ENCODE results near the gene ERG28. TPM values are rescaled to one million over a fixed set of nuclear protein-coding genes. Genes with fewer than 3 reads are reported as not detected.

ERG28 gene
- total and polyA plus RNA-seq, 2 experiments from 2014 or later, result 6.6 to 21.4 TPM

DNA sequence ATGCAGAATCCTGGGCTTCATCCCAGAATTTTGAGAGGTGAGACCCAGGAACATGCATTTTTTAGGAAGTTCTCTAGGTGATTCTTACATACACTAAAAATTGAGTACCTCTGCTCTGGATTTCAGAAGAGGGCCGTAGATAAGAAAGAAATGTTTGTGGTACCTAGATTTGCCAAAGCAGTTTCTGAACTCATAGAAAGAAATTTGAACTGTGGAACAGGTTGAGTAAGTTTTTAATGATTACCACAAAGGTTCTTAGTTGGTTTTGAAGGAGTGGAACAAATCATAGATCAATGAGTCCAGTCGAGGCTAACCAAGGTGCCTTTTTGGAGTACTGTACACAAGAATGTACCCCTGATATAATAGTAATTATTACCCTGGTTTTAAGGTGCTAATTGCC lies 25.2 kb upstream of the ERG28 start:
- Histone ChIP-seq H3K27me3 (replicated peaks; ENCODE audit: insufficient read depth) (no peaks in the 10 kb centered on the region), H3K9me2 (ENCODE audit: insufficient read depth) (no peaks in the 10 kb centered on the region), H2AFZ (no peak overlapping the region), H4K20me1 (ENCODE audit: insufficient read depth) (no peaks in the 10 kb centered on the region), H3K9ac (no peak overlapping the region), H3F3A (ENCODE audit: insufficient read depth) (peaks cover 14% of the 10 kb centered on the region), H3K4me2 (ENCODE audit: unreplicated experiment) (no peak overlapping the region), H3K9me3 (ENCODE audit: low read depth) (no peaks in the 10 kb centered on the region), H3K4me3 (no peak overlapping the region), H3K36me3 (ENCODE audit: low read depth) (peaks cover 12% of the 10 kb centered on the region; the same call in 1 of the 2 replicates), H3K4me1 (ENCODE audit: insufficient read depth) (no peaks in the 10 kb centered on the region), H3K27ac (no peak overlapping the region), H3K79me2 (ENCODE audit: insufficient read depth) (no peaks in the 10 kb centered on the region)
- in situ Hi-C loops (cut with MboI), result no loop called here
- TF ChIP-seq EZH2 (IDR thresholded peaks at IDR 0.05; ENCODE audit: insufficient read depth, poor library complexity, severe bottlenecking) (no peak), EZH2phosphoT487 (IDR thresholded peaks at IDR 0.05; ENCODE audit: insufficient read depth, low read depth) (no peak)
- WGBS, 2 experiments (ENCODE audit: low coverage in 1 of 2, low lambda C conversion rate in 2 of 2, missing lambda C conversion rate in 2 of 2), result 95 to 97% methylated on average over 2 of the region's 2 CpGs
- no peak for DNase-seq

DNA sequence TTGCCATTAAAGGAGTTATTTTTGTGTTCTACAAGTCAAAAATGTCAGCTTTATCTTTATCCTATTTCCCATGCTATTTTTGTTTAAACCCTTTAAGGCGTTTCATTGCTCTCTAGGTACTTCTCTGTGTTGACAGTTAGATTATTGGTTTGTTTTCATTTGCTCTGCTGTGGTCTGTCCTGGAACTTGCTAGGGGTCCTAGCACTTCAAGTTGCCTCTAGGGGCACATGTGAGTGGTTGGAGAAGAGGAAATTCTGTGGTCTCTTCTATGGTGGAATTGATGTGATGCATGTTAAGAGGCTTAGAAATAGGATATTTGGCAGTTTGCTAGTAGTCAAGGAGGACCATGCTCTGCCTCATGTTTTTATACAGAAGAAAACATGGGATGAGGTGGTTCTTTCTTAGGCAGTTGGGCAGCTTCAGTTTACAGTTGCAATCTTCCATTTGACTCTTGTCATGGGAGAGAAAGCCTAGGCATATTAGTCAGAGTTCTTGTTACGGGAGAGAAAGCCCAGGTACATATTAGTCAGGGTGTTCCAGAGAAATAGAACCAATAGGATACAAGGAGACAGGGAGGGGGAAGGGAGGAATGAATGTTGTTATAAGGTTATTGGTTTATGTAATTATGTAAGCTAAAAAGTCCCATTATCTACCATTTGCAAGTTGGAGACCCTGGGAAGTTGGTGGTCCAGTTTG lies 14.7 kb upstream of the ERG28 start:
- no peak for TF ChIP-seq EZH2 (IDR thresholded peaks at IDR 0.05; ENCODE audit: insufficient read depth, poor library complexity, severe bottlenecking)
- TF ChIP-seq EZH2phosphoT487 (IDR thresholded peaks at IDR 0.05; ENCODE audit: insufficient read depth, low read depth), result no peak
- H2AFZ ChIP-seq, result no peak overlapping the region
- no peak overlapping the region for H3K27ac ChIP-seq
- 0 out of 2 replicates have a peak, but pooled peaks cover 3% of the 10 kb centered on the region for H3K36me3 ChIP-seq (ENCODE audit: low read depth)
- H3K9ac ChIP-seq, result no peak overlapping the region
- H3F3A ChIP-seq (ENCODE audit: insufficient read depth), result no peaks in the 10 kb centered on the region
- no peaks in the 10 kb centered on the region for H3K4me1 ChIP-seq (ENCODE audit: insufficient read depth)
- H3K27me3 ChIP-seq (replicated peaks; ENCODE audit: insufficient read depth), result no peaks in the 10 kb centered on the region
- H3K4me3 ChIP-seq, result no peak overlapping the region
- peaks cover 8% of the 10 kb centered on the region; the same call in 1 of the 2 replicates for H3K79me2 ChIP-seq (ENCODE audit: insufficient read depth)
- in situ Hi-C loops (cut with MboI), result no loop called here
- H3K4me2 ChIP-seq (ENCODE audit: unreplicated experiment), result no peak overlapping the region
- no peaks in the 10 kb centered on the region for H3K9me2 ChIP-seq (ENCODE audit: insufficient read depth)
- H4K20me1 ChIP-seq (ENCODE audit: insufficient read depth), result no peaks in the 10 kb centered on the region
- 94 to 98% methylated on average over 2 of the region's 2 CpGs for WGBS, 2 experiments (ENCODE audit: low coverage in 1 of 2, low lambda C conversion rate in 2 of 2, missing lambda C conversion rate in 2 of 2)
- no peak for DNase-seq
- H3K9me3 ChIP-seq (ENCODE audit: low read depth), result no peaks in the 10 kb centered on the region

DNA sequence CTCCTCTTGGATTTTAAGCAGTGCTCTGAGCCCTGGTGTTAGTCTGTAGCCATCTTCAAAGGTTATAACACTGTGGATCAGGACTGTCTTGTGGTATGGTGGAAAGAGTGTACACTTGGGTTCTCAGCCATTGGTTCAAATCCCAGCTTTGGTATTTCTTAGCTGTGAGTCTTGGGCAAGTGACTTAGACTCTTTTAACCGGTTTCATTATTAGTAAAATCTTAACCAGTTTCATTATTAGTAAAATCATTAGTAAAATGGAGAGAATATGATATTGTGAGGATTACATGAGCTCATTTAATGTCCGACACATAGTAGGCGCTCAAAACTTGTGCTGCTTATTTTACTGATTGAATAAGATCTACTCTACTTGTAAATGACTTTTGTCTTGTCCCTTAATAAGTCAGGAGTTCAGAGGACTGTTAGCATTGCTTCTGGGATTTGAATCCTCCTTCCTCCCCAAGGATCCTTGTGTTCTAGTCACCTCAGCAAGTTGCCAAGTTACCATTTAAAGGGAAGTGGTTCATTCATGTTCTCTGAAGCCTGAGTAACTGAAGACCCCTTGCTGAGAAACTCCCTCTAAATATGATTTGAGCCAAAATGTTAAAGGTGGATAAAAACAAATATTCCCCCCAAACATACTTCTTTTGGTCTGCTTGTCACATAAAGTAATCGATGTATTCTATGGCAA lies 12.8 kb upstream of the ERG28 start:
- Histone ChIP-seq H3K36me3 (ENCODE audit: low read depth) (peaks cover 11% of the 10 kb centered on the region), H3K27me3 (replicated peaks; ENCODE audit: insufficient read depth) (no peaks in the 10 kb centered on the region), H3K9me3 (ENCODE audit: low read depth) (no peaks in the 10 kb centered on the region), H4K20me1 (ENCODE audit: insufficient read depth) (no peaks in the 10 kb centered on the region), H3K4me1 (ENCODE audit: insufficient read depth) (no peaks in the 10 kb centered on the region), H3F3A (ENCODE audit: insufficient read depth) (no peaks in the 10 kb centered on the region), H2AFZ (no peak overlapping the region), H3K4me2 (ENCODE audit: unreplicated experiment) (no peak overlapping the region), H3K27ac (no peak overlapping the region), H3K4me3 (no peak overlapping the region), H3K79me2 (ENCODE audit: insufficient read depth) (peaks cover 8% of the 10 kb centered on the region; the same call in 1 of the 2 replicates), H3K9me2 (ENCODE audit: insufficient read depth) (no peaks in the 10 kb centered on the region), H3K9ac (no peak overlapping the region)
- in situ Hi-C loops (cut with MboI), result no loop called here
- no peak for TF ChIP-seq EZH2phosphoT487 (IDR thresholded peaks at IDR 0.05; ENCODE audit: insufficient read depth, low read depth)
- TF ChIP-seq EZH2 (IDR thresholded peaks at IDR 0.05; ENCODE audit: insufficient read depth, poor library complexity, severe bottlenecking), result no peak
- no peak for DNase-seq
- 93 to 98% methylated on average over 4 of the region's 4 CpGs for WGBS, 2 experiments (ENCODE audit: low coverage in 1 of 2, low lambda C conversion rate in 2 of 2, missing lambda C conversion rate in 2 of 2)

DNA sequence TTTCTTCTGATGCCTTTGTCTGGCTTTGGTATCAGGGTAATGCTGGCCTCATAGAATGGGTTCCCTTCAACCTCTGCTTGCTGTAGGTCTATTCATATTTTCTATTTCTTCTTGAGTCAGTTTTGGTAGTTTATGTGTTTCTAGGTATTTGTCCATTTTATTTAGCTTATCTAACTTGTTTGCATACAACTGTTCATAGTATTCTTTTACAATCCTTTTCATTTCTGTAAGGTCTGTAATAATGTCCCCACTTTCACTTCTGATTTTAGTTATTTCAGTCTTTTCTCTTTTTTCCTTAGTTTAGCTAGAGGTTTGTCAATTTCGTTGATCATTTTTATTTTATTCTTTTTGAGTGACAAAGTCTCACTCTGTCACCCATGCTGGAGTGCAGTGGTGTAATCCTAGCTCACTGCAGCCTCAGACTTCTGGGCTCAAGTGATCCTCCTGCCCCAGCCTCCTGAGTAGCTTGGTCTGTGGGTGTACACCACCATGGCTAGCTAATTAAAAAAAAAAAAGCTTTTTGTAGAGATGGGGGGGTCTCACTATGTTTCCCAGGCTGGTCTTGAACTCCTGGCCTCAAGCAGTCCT lies 12.0 kb upstream of the ERG28 start:
- H3K4me2 ChIP-seq (ENCODE audit: unreplicated experiment), result no peak overlapping the region
- TF ChIP-seq EZH2phosphoT487 (IDR thresholded peaks at IDR 0.05; ENCODE audit: insufficient read depth, low read depth), result no peak
- no peak for TF ChIP-seq EZH2 (IDR thresholded peaks at IDR 0.05; ENCODE audit: insufficient read depth, poor library complexity, severe bottlenecking)
- H3K4me1 ChIP-seq (ENCODE audit: insufficient read depth), result no peaks in the 10 kb centered on the region
- peaks cover 8% of the 10 kb centered on the region; the same call in 1 of the 2 replicates for H3K79me2 ChIP-seq (ENCODE audit: insufficient read depth)
- no peaks in the 10 kb centered on the region for H3K9me2 ChIP-seq (ENCODE audit: insufficient read depth)
- no peak overlapping the region for H3K9ac ChIP-seq
- H3K9me3 ChIP-seq (ENCODE audit: low read depth), result no peaks in the 10 kb centered on the region
- no peaks in the 10 kb centered on the region for H3F3A ChIP-seq (ENCODE audit: insufficient read depth)
- no peak overlapping the region for H3K27ac ChIP-seq
- no peaks in the 10 kb centered on the region for H3K27me3 ChIP-seq (replicated peaks; ENCODE audit: insufficient read depth)
- WGBS, 2 experiments (ENCODE audit: low coverage in 1 of 2, low lambda C conversion rate in 2 of 2, missing lambda C conversion rate in 2 of 2), result 97 to 100% methylated on average over 1 of the region's 1 CpG
- H3K36me3 ChIP-seq (ENCODE audit: low read depth), result peaks cover 11% of the 10 kb centered on the region
- in situ Hi-C loops (cut with MboI), result no loop called here
- no peak overlapping the region for H2AFZ ChIP-seq
- H4K20me1 ChIP-seq (ENCODE audit: insufficient read depth), result no peaks in the 10 kb centered on the region
- no peak overlapping the region for H3K4me3 ChIP-seq
- DNase-seq, result no peak
